Superior temporal gyrus (tissue), 1 donor: ENCODE results near the gene TBL1X.
A peak's percentile ranks its signal among the peaks of the same experiment; 100 is the strongest.
"Not testable (repeated sequence)": the region's sequence is repeated elsewhere in the genome, so short reads cannot be mapped to it uniquely, and the experiment has no call there.

Experiments
- DNase-seq: peaks from one replicate; pipeline ENCODE4 v3.0.0-alpha.2; 2016; ENCODE audit errors: extremely low spot score

Gene TBL1X

DNA sequence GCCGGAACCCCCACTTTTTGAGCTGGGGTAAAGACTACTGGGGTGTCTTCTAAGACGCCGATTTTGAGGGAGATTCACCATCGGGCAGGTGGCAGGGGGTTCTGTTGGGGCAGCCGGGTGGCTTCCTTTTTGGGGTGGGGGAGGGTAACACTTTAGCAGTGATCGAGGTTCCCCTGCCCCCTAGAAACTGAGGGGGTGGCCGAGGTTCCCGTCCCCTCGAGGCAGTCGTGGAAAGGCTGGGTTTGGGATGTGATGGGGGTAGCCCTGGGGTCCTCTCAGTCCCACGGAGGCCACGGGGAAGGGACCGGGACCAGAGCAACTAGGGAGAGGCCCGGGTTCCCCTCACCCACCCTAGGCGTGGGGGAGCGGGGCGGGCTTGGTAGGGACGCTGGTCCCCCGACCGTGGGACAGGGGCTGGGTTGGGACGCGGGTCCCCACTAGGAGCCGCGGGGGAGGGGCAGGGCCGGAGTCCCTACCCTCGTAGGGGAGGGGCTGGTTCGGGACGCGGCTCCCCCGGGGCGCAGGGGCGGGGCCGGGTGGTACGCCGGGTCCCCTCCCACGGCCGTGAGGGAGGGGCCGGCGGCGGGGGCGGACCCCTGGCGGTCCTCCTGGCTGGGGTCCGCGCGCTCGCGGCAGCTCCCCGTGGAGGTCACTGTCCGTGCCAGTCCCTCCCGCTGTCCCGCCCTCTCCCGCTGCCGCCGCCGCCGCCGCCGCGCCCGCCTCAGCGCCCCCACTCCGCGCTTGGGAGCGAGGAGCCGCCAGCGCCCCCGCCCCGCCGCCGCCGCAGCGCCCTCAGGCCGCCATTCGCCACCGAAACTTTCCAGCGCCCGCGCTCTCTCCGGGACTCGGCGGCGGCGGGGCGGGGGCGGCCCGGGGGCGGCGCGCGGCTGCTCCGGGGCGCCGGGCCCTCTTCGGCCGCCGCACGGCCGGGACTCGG is at the start of gene TBL1X:
TBL1X (plus strand) TSS at position 624 of the 937 bp plus-strand sequence. CDS start 188,529 bp downstream, outside the sequence.
- DNase-seq, result peak; percentile 13

GRCh38 chrX:9416562-9417348 is 48.1 kb upstream of the TBL1X start:
- DNase-seq, result no peak

GRCh38 chrX:9418262-9418661 is 46.6 kb upstream of the TBL1X start:
- DNase-seq, result no peak

DNA sequence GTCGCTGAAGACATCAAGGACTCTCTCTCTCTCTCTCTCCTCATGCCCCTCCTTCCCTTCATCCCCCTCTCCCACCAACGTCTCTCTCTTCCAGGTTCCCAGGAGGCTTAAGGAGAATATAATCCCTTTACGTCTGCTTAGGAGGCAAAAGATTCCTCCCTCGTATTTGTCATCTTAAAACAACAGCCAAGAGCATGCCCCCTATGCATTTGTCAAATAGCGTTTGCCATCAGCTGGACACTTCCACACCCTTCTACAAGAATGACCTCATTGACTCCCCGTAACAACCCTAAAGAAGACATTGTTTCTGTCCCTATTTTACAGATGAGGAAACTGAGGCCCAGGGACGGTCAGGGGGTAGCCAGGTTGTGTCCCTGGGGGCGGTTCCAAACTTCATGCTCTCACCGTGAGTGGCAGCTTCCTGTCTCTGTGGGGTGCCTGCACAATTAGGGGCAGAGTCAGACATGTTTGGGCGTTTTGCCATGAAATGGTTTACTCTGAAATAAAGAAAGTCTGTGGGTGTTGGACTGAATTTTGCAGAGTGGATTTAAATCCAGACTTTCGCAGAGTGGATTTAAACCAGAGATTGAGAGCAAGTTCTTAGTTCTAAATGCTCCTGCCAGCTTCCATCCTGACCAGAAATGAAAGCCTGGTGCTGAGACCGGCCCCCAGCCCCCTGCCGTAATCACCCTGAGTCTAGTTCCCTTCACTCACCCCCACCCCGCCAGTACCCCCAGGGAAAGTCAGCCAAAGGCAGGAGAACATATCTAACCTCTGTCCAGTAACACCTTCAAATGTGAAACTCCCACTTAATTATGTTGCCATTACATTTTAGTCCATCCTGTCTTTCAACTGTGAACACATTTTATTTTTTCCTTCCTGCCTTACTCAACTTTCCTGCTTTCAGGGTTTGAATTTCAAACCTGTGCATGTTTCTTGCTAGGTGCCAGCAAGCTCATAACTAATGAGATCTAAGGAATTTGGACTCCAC is 44.3 kb upstream of the TBL1X start:
- no peak for DNase-seq

DNA sequence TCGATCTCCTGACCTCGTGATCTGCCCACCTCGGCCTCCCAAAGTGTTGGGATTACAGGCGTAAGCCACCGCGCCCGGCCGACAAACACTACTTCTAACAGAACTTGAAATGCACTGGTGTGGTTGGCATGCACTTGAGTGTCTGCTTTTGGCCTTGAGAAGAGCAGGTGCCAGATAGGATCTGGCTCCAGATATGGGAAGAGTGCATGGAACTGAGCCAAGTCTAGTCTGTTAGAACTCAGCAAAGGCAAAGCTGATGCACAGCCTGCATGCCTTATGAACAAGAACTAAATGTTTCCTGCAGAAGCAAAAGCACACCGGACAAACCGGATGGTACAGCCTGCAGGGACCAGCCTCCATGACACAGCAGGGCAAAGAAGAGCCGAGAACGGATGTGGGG is 35.1 kb upstream of the TBL1X start:
- DNase-seq, result no peak

GRCh38 chrX:9430346-9430921 is 34.4 kb upstream of the TBL1X start:
- no peak for DNase-seq

DNA sequence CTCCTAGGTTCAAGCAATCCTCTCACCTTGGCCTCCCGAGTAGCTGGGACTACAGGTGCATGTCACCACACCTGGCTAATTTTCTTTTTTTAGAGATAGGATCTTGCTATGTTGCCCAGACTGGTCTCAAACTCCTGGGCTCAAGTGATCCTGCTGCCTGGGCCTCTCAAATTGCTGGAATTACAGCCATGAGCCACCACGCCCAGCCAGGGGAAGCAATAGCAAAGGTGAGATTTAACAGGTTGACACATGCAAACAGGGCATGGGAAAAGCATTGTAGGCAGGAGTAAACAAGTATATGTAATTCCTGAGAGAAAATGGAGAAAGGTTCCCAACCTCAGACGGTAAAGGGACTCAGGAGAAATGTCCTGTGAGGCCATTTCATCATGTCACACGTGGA is 33.6 kb upstream of the TBL1X start:
- no peak for DNase-seq

DNA sequence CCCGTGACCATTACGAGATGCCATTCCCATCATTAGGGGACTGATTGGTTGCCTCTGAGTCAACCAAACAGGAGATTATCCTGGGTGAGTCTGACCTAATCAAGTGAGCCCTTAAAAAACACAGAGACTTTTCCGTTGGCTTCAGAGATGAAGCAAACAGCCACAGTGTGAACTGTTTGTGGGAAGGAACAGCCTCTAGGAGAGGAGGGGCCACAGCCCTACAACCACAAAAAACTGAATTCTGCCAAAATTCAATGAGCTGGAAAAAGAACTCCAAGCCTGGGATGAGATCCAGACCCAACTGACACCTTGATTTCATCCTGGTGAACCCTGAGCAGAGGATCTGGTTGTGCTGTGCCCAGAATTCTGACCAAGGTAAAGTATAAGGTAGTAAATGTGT is 31.3 kb upstream of the TBL1X start:
- no peak for DNase-seq

DNA sequence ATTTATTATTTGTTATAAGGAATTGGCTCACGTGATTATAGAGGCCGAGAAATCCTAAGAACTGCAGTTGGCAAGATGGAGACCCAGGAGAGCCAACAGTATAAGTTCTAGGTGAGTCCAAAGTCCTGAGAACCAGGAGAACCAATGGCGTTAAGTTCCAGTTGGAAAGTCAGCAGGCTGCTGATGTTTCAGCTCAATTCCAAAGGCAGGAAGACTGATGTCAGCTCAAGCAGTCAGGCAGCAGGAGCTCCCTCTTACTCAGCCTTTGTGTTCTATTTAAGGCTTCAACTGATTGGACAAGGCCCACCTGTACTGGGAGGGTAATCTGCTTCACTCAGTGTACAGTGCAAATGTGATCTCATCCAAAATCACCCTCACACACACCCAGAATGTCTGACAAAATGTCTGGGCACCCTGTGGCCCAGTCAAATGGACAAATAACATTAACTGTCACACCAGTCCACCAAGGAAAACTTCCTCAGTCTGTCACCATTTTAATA is 30.8 kb upstream of the TBL1X start:
- no peak for DNase-seq

GRCh38 chrX:9435086-9435485 is 29.8 kb upstream of the TBL1X start:
- not testable (repeated sequence) for DNase-seq

GRCh38 chrX:9436812-9437211 is 28.0 kb upstream of the TBL1X start:
- no peak for DNase-seq

DNA sequence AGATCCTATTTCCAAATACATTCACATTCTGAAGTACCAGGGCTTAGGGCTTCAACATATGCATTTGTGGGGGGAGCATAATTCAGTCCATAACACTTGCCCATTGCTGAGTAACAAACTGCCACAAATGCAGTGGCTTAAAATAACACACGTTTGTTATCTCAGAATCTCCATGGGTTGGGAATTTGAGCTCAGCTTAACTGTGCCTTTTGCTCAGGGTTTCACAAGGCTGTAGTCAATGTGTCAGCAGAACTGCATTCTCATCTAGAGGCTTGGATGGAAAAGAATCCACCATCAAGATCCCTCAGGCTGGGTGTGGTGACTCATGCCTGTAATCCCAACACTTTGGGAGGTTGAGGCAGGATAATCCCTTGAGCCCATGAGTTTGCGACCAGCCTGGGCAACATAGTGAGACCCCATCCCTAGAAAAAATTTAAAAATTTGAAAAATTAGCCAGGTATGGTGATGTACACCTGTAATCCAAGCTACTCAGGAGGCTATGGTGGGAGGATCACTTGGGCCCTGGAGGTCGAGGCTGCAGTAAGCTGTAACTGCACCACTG is 25.8 kb upstream of the TBL1X start:
- DNase-seq, result no peak

DNA sequence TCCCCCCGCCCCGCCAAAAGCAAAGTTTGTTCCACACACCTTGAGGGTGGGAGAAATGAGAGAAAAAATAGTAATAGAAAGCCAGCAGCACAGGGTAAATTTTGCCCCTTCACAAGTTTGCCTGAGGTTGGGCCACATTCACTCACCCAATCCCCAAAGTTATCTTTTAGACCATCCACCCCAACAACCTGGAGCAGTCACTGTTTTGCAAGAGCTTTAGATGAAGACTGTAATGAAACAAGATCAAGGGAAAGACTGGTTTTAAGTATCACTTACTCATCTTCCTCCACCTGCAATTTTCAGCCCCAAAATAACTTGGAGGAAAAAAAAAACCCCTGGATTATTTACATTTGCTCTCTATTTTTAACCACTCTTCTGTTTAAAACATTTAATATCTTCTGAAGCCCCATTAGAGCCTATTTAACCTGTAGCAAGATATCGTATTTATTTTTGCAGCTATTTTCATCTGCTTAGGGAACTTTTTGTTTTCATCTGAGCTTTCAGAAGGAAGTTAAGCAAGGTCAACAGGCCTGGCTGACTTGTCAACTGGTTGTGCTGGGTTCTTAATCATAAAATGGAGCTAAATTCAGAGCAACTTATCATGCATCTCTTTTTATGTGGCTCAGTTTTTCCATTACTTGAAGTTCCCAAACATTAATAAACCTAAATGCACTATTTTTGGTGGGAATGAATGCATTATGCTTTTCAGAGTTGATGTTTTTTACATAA is 24.6 kb upstream of the TBL1X start:
- DNase-seq, result no peak

DNA sequence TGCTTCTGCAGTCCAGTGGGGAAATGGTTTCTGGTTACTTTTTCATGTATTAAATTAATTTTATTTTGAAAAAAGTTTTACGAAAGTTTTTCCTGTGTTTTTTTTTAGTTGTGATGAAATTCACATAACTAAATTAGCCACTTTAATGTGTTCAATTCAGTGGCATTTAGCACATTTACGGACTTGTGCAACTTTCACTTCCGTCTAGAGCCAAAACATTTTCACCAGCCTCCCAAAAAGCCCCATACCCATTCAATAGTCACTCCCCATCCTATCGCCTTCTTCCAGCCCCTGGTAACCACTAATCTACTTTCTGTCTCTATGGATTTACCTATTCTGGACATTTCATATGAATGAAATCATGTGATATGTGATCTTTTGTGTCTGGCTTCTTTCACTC is 22.8 kb upstream of the TBL1X start:
- DNase-seq, result no peak

- DNase-seq, result no peak
Observed at GRCh38 chrX:9443327-9443726, 21.5 kb upstream of the TBL1X start.

DNA sequence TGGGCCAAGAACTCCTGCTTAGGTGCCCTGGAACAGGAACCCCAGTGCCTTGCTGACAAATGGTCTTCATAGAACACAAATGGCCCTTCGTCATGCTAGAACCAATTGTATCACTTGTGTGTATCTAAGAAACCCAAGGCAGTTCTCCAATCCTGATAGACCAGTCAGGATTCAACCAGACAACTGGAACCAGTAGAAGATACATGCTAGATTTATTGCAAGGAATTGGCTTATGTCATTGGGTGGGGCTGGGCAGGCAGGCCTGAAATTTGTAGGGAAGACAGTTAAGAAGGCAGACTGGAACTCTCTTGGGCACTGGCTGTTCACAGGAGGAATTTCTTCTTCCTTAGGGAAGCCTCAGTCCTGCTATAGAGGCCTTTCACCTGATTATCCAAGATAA is 17.0 kb upstream of the TBL1X start:
- DNase-seq, result no peak

DNA sequence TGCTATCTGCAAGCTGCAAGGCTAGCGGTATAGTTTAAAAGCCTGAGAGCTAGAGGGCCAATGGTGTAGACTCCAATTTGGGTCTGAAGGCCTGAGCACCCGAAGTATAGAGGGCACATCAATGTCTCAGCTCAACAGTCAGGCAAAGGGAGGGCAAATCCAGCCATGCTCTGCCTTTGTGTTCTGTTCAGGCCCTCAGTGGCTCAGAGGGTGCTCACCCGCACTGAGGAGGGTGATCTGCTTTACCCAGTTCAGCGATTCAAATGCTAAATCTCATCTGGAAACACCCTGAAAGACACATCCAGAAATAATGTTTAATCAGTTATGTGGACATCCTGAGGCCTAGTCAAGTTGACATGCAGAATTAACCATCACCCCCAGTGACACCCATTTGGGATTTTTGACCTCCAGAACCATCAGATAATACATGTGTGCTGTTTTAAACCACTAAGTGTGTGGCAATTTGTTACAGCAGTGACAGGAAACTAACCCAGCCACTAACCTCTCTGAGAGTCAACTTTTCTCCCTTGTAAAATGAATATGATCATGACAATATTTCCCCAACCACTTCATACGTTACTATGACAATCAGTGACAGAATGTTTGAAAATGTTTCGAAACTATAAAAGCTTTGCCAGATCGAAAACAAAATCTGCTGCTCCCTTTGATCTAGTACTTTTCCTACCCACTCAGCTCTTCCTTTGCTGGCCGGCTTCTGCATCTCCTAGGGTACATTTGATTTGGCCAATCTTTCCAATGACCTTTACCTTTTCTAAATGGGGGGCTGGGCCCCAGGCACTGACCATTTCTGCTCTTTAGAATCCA is 8.4 kb upstream of the TBL1X start:
- DNase-seq, result no peak

DNA sequence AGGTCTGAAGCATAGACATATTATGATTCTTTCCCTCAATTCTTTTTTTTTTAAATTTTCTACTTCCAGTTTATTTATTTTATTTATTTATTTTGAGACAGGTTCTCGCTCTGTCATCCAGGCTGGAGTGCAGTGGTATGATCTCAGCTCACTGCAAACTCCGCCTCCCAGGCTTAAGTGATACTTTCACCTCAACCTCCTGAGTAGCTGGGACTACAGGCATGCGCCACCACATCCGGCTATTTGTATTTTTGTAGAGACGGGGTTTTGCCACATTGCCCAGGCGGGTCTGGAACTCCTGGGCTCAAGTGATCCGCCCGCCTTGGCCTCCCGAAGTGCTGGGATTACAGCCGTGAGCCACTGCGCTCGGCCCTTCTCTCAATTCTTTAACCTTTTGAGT is 6.8 kb upstream of the TBL1X start:
- not testable (repeated sequence) for DNase-seq

GRCh38 chrX:9458516-9459078 is 6.3 kb upstream of the TBL1X start:
- DNase-seq, result no peak
